T-cell (primary cell): ENCODE results near the gene FRMD5. TPM values are rescaled to one million over a fixed set of nuclear protein-coding genes. Genes with fewer than 3 reads are reported as not detected.

Experiments
- ATAC-seq, 4 experiments: fragments of 200-7000 bp in 3 of 4; fragments of 150-1000 bp in 1 of 4; cut with Tn5 transposase; replicated peaks in 1 of 4; 1 replicate in 3 of 4; 2 replicates in 1 of 4; pipeline ENCODE4 v1.10.0; 2021; ENCODE audit warnings: moderate library complexity in 3 of 4, mild to moderate bottlenecking in 2 of 4, moderate number of reproducible peaks in 1 of 4
- CTCF ChIA-PET, 2 donors: fragments of 300-600 bp; sonication (Branson Sonifier 250); formaldehyde crosslinking; loops; one replicate each; lab custom pipeline; 2022; ENCODE audit warnings: antibody characterized with exemption in 2 of 2; lab: Charles Lee
- POLR2A ChIA-PET, 2 donors: fragments of 300-600 bp; sonication (Branson Sonifier 250); formaldehyde crosslinking; loops; one replicate each; lab custom pipeline; 2022; ENCODE audit warnings: antibody characterized with exemption in 2 of 2; lab: Charles Lee
- DNase-seq, 35 experiments: peaks; one replicate each; pipeline versions ENCODE4 v3.0.0 to v3.0.0-alpha.2; 2013 to 2023
- H3K27ac ChIP-seq: one replicate; pipeline ENCODE4 v1.5.1; 2013; ENCODE audit warnings: low read length
- H3K27me3 ChIP-seq, 2 experiments: replicated peaks in 1 of 2; 1 replicate in 1 of 2; 2 replicates in 1 of 2; pipeline versions ENCODE4 v1.6.1 to v1.7.0; 2013; ENCODE audit warnings: low read length in 1 of 2, mixed read lengths in 1 of 2; ENCODE audit not compliant: control insufficient read depth in 2 of 2, insufficient read depth in 2 of 2; ENCODE audit errors: extremely low read depth in 1 of 2
- H3K36me3 ChIP-seq, 2 donors: 1 replicate in 1 of 2; 2 replicates in 1 of 2; pipeline versions ENCODE4 v1.6.1 to v1.7.0; 2013; ENCODE audit warnings: low read length in 1 of 2; ENCODE audit not compliant: control insufficient read depth in 2 of 2, insufficient read depth in 1 of 2; ENCODE audit errors: extremely low read depth in 1 of 2
- H3K4me1 ChIP-seq, 2 experiments: 1 replicate in 1 of 2; 2 replicates in 1 of 2; pipeline versions ENCODE4 v1.6.1 to v1.7.0; 2013; ENCODE audit warnings: low read length in 2 of 2, mixed read lengths in 1 of 2; ENCODE audit not compliant: insufficient read depth in 2 of 2, control insufficient read depth in 1 of 2; ENCODE audit errors: extremely low read depth in 1 of 2
- H3K4me3 ChIP-seq, 2 donors: 1 replicate in 1 of 2; 2 replicates in 1 of 2; pipeline versions ENCODE4 v1.5.1 to v1.7.0; 2013; ENCODE audit warnings: mild to moderate bottlenecking in 2 of 2, low read length in 1 of 2, moderate library complexity in 1 of 2; ENCODE audit not compliant: control insufficient read depth in 1 of 2; ENCODE audit errors: extremely low read depth in 1 of 2
- H3K9me3 ChIP-seq: 2 replicates; pipeline ENCODE4 v1.7.0; 2013
- H3K27ac Mint-ChIP-seq, 2 donors: one replicate each; pipeline ENCODE4 v1.8.0; 2020 to 2021; ENCODE audit warnings: mild to moderate bottlenecking in 2 of 2, mixed read lengths in 2 of 2
- H3K27me3 Mint-ChIP-seq, 2 donors: one replicate each; pipeline ENCODE4 v1.8.0; 2021 to 2022; ENCODE audit warnings: mixed read lengths in 2 of 2
- H3K36me3 Mint-ChIP-seq: one replicate; pipeline ENCODE4 v1.8.0; 2021; ENCODE audit warnings: mixed read lengths
- H3K4me1 Mint-ChIP-seq, 3 donors: one replicate each; pipeline ENCODE4 v1.8.0; 2020 to 2022; ENCODE audit warnings: mixed read lengths in 3 of 3, mild to moderate bottlenecking in 1 of 3
- H3K4me3 Mint-ChIP-seq, 3 donors: one replicate each; pipeline ENCODE4 v1.8.0; 2020 to 2022; ENCODE audit warnings: mild to moderate bottlenecking in 3 of 3, mixed read lengths in 3 of 3, moderate library complexity in 3 of 3
- H3K9me3 Mint-ChIP-seq, 3 donors: one replicate each; pipeline ENCODE4 v1.8.0; 2020 to 2022; ENCODE audit warnings: mixed read lengths in 3 of 3
- WGBS: methylation state at CpG from one replicate; pipeline ENCODE4 v1.1.5; 2013; ENCODE audit warnings: missing lambda C conversion rate; ENCODE audit not compliant: insufficient coverage; 5-methylcytosine and 5-hydroxymethylcytosine counted together
- total RNA-seq, 35 experiments: library from RNA in 6 of 35; stranded (reverse) in 6 of 35; fragments of 120-200 nt in 1 of 35; gene quantifications; one replicate each; pipeline versions ENCODE4 v1.2.1 to v1.2.4 and lab custom pipeline; 2013 to 2026

FRMD5 gene
- total RNA-seq, 5 donors from 2014 or later (not counting 1 experiment from before 2014, with no cell fraction given) = 0.09 to 0.26 (median 0.23) TPM; not detected in 2

- no peaks in the 10 kb centered on the region for H3K4me1 Mint-ChIP-seq
- no peak overlapping the region for H3K27ac Mint-ChIP-seq
- CTCF ChIA-PET = interaction anchor here in 1 of 2 donors (0.5 kb wide), 1 partner anchor 897 kb away, joined by 3 read pairs; no protein-coding TSS in a partner anchor
Measured at GRCh38 chr15:43919540-43920253, 275.4 kb downstream of the FRMD5 start.

DNA sequence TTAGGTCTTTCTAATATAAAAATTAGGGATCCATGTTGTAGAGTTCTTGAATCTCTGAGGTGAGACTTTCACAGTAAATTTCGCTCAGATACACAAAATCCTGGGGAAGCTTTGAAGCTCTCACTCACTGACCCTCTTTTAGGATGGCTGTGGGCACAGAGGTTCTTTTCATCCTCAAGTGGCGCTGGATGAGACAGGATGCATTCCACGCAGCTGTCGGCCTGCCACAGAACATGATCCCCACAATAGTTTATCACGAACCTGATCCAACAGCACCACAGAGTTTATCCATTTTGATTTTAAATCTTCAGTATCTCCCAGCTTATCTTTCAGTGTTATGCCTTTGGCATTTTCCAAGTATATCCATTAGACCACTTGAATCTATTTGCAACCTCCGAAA, 276.4 kb downstream of the FRMD5 start:
- 84% methylated on average over 5 of the region's 6 CpGs for WGBS
- Histone ChIP-seq H3K9me3 (no peaks in the 10 kb centered on the region), H3K4me3 (no peak overlapping the region), H3K4me1 (no peaks in the 10 kb centered on the region), H3K36me3 (no peaks in the 10 kb centered on the region), H3K27ac (no peak overlapping the region), H3K27me3 (no peaks in the 10 kb centered on the region)
- Mint-ChIP-seq H3K27me3 (peaks cover 2 to 4% of the 10 kb centered on the region in 2 donors), H3K27ac (no peak overlapping the region), H3K4me1 (no peaks in the 10 kb centered on the region), H3K4me3 (no peak overlapping the region), H3K36me3 (no peaks in the 10 kb centered on the region), H3K9me3 (no peaks in the 10 kb centered on the region)
- DNase-seq (no peak), ATAC-seq (no peak)
- ChIA-PET CTCF (interaction anchor here in 1 of 2 donors (0.6 kb wide), 1 partner anchor 10 kb away, joined by 3 read pairs; no protein-coding TSS in a partner anchor), POLR2A (no interaction called here)

More at GRCh38 chr15:43919540-43920253, 275.4 kb downstream of the FRMD5 start:
- POLR2A ChIA-PET = no interaction called here
- Histone ChIP-seq H3K27ac (no peak overlapping the region), H3K27me3 (no peaks in the 10 kb centered on the region), H3K4me1 (no peaks in the 10 kb centered on the region), H3K4me3 (no peak overlapping the region), H3K36me3 (no peaks in the 10 kb centered on the region), H3K9me3 (no peaks in the 10 kb centered on the region)
- DNase-seq (no peak), ATAC-seq (no peak)
- no peak overlapping the region for H3K4me3 Mint-ChIP-seq
- no peaks in the 10 kb centered on the region for H3K9me3 Mint-ChIP-seq
- WGBS = 100% methylated on average over 4 of the region's 5 CpGs
- peaks cover 2 to 4% of the 10 kb centered on the region in 2 donors for H3K27me3 Mint-ChIP-seq
- no peaks in the 10 kb centered on the region for H3K36me3 Mint-ChIP-seq

DNA sequence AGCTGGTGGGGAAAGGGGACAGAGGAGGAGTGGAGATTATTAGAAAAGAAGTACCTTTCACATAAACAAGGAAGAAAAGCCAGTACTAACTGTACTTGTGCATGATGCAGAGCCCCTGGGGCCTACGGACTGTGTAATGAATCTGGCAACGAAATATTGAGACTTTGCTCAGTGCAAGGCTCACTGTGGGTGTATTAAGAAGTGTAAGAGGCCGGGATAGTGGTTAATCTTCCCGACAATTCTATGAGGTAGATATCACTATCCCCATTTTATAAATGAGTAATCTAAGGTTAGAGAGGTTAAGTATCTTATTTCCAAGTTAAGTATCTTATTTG, 278.8 kb downstream of the FRMD5 start:
- Mint-ChIP-seq H3K4me3 (no peak overlapping the region), H3K4me1 (no peaks in the 10 kb centered on the region), H3K27ac (no peak overlapping the region), H3K27me3 (peaks cover 2 to 7% of the 10 kb centered on the region in 2 donors), H3K36me3 (no peaks in the 10 kb centered on the region), H3K9me3 (no peaks in the 10 kb centered on the region)
- H3K9me3 ChIP-seq = no peaks in the 10 kb centered on the region
- no peak for ATAC-seq
- CTCF ChIA-PET = interaction anchor here (0.6 to 1.3 kb wide), 2 partner anchors 13 to 331 kb away, joined by 5 to 6 read pairs; no protein-coding TSS in a partner anchor
- H3K4me3 ChIP-seq = no peak overlapping the region
- H3K36me3 ChIP-seq = no peaks in the 10 kb centered on the region
- H3K4me1 ChIP-seq = no peaks in the 10 kb centered on the region
- POLR2A ChIA-PET = no interaction called here
- WGBS = no CpG with 5 or more reads among the region's 4 CpGs
- H3K27me3 ChIP-seq = no peaks in the 10 kb centered on the region
- no peak overlapping the region for H3K27ac ChIP-seq
- DNase-seq = no peak

- Mint-ChIP-seq H3K4me3 (no peak overlapping the region), H3K36me3 (no peaks in the 10 kb centered on the region), H3K27ac (no peak overlapping the region), H3K4me1 (no peaks in the 10 kb centered on the region), H3K27me3 (peaks cover 2 to 7% of the 10 kb centered on the region in 2 donors), H3K9me3 (no peaks in the 10 kb centered on the region)
- 83% methylated on average over 5 of the region's 5 CpGs for WGBS
- Histone ChIP-seq H3K4me1 (no peaks in the 10 kb centered on the region), H3K36me3 (no peaks in the 10 kb centered on the region), H3K27ac (no peak overlapping the region), H3K27me3 (no peaks in the 10 kb centered on the region), H3K4me3 (no peak overlapping the region), H3K9me3 (no peaks in the 10 kb centered on the region)
- ChIA-PET POLR2A (no interaction called here), CTCF (interaction anchor here in 1 of 2 donors (1.3 kb wide), 1 partner anchor 12 kb away, joined by 5 read pairs; no protein-coding TSS in a partner anchor)
- ATAC-seq (no peak), DNase-seq (no peak)
Measured at GRCh38 chr15:43915631-43916325, 279.3 kb downstream of the FRMD5 start.

GRCh38 chr15:43913941-43914340, 281.1 kb downstream of the FRMD5 start:
- no peak overlapping the region for H3K4me3 ChIP-seq
- Mint-ChIP-seq H3K27me3 (peaks cover 2 to 5% of the 10 kb centered on the region in 2 donors), H3K27ac (no peak overlapping the region), H3K36me3 (no peaks in the 10 kb centered on the region), H3K4me1 (no peaks in the 10 kb centered on the region), H3K9me3 (no peaks in the 10 kb centered on the region), H3K4me3 (no peak overlapping the region)
- no peak overlapping the region for H3K27ac ChIP-seq
- no peaks in the 10 kb centered on the region for H3K9me3 ChIP-seq
- POLR2A ChIA-PET = no interaction called here
- ATAC-seq = no peak
- no peak for DNase-seq
- CTCF ChIA-PET = no interaction called here
- H3K4me1 ChIP-seq = no peaks in the 10 kb centered on the region
- no peaks in the 10 kb centered on the region for H3K36me3 ChIP-seq
- H3K27me3 ChIP-seq = no peaks in the 10 kb centered on the region
- no CpG with 5 or more reads among the region's 1 CpG for WGBS

DNA sequence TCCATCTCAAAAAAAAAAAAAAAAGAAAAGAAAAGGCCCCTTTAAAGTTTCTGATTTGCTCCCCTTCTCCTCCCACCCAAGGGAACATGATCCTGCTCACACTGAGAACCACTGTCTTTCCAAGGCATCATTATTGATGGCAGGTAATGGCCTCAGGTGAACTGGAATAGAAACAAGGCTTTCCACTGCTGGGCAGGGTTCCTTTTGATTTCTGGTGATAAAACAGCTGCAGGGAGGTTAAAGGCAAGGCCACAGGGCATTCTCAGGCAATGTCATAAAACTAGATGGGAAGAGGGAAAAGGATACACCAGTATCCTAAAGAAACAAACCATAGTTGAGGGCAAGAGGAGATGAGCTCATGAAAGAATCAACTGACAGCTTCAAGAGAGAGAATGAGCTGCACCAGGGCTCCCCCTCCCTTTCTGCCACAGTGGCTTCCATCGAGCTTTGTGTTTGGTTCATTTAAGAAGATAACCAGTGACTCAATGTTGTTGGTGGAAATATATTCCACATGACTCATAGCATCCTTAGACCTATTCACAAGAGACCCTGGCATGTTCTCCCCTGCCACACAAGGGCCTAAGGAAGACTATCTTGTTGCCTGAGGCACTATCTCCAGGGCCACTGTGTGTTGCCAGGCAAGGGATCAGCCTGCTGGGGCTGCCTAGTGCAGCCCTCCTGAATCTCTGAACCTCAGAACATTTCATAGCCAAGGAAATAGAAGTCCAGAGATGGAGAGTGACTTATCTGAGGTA, 281.9 kb downstream of the FRMD5 start:
- Mint-ChIP-seq H3K4me3 (no peak overlapping the region), H3K27ac (no peak overlapping the region), H3K27me3 (peaks cover 2 to 3% of the 10 kb centered on the region in 2 donors), H3K4me1 (no peaks in the 10 kb centered on the region), H3K36me3 (no peaks in the 10 kb centered on the region), H3K9me3 (no peaks in the 10 kb centered on the region)
- Histone ChIP-seq H3K4me1 (no peaks in the 10 kb centered on the region), H3K36me3 (no peaks in the 10 kb centered on the region), H3K9me3 (no peaks in the 10 kb centered on the region), H3K27ac (no peak overlapping the region), H3K4me3 (no peak overlapping the region), H3K27me3 (no peaks in the 10 kb centered on the region)
- POLR2A ChIA-PET = no interaction called here
- no CpG with 5 or more reads among the region's 1 CpG for WGBS
- CTCF ChIA-PET = no interaction called here
- no peak for ATAC-seq
- DNase-seq = no peak
